Dermis microvascular lymphatic vessel endothelial cell (primary cell): ENCODE measurements around the gene FNDC1. TPM values are rescaled to one million over a fixed set of nuclear protein-coding genes. Genes with fewer than 3 reads are reported as not detected.

Experiments used
- DNase-seq, 2 donors: peaks; one replicate each; pipeline versions ENCODE4 v3.0.0 to v3.0.0-alpha.2; 2010; ENCODE audit warnings: low read depth in 2 of 2
- total RNA-seq: library from RNA; depleted of rRNA; stranded (reverse); fragments of >200 nt; gene quantifications from 2 replicates; pipeline ENCODE4 v1.2.1, GENCODE V29; 2014

FNDC1 gene
- total RNA-seq, 1 donor from 2014 or later: not detected

DNA sequence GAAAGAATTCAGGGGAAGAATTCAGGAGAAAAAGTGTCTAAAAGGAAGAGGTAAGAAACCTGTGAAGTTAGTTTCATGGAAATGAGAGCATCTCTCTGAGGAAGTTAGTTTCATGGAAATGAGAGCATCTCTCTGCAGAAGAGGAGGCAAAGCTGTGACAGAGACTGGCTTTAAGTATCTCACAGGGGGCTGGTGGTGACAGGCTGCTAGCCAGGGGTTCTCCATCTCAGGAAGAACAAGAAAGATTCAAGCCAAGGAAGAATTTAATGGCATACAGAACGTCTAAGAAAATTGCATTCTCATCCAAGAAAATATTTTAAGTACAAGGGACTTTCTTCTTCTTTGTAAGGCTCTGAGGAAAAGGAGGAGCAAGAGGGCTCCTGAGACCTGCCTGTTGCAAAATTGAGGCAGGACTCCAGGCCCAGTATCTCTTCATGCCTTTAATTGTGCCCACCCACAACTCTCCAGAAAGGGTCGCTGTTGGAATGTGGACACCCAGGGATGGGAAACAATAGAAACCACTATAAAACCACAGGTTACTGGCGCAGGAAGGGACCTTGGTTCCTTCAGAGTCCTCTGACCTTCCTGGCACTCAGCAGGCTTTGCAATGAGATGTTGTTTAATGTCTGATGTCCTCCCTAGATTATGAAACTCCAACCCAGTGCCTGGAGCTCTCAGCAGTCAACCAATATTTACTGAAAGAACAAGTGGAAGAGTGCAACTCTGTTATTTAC lies 136.8 kb downstream of the FNDC1 start:
- DNase-seq: no peak

- no peak for DNase-seq
Observed at GRCh38 chr6:159307246-159307790, 138.1 kb downstream of the FNDC1 start.

DNA sequence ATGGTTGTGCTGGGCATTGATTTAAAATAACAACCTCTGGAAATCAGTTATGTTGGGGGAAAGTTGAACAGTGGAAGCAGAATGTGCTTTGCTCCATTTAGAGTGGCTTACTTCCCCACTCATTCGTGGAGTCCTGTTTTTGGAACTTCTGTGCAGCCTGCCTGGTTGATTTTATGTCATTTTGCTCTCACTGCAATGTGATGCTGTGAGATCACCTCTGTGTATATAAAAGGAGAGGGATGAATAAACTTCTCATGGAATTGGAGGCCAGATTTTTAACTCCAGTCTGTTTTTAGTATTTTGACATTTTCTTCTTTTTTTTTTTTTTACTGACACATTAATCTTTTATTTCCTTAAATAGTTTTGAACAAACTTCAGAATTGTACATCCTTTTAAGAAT lies 139.0 kb downstream of the FNDC1 start:
- no peak for DNase-seq

- DNase-seq: no peak
Observed at GRCh38 chr6:159309723-159310122, 140.5 kb downstream of the FNDC1 start.

DNA sequence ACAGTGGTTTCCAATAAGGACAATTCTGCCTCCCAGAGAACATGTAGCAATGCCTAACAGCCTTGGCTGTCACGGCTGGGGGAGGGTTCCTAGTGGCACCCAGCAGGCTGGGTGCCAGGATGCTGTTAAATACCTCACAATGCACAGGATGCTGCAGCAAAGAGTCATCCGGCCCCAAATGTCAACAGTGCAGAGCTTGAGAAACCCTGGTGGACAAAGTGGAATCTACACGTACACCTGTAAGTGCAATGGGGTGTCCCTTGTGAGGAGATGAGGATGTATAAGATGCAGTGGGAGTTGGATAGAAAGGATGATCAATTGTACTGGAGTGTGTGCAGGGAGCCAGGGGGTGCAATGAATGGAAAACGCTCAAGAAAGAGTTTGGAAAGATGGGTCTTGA lies 142.4 kb downstream of the FNDC1 start:
- no peak for DNase-seq

DNA sequence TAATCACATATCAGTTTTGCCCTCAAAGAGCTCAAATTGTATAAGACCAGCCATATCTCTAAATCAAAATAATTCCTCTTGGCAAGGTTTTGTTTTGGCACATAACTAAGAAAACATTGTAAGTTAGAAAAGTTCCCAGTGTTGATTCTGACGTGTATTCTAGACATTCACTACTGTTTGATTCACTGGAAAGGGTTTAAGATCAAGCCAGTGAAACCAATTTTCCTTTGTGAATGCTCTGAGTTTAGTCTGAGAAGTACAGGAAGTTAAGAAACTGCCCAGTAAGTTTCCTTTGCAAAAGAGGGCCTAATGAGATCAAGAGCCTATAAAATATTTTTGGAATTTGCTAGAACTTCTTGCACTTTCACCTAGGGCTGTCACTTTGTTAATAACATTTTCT lies 143.0 kb downstream of the FNDC1 start:
- DNase-seq: no peak

- DNase-seq: no peak
Observed at GRCh38 chr6:159313018-159313417, 143.8 kb downstream of the FNDC1 start.

DNA sequence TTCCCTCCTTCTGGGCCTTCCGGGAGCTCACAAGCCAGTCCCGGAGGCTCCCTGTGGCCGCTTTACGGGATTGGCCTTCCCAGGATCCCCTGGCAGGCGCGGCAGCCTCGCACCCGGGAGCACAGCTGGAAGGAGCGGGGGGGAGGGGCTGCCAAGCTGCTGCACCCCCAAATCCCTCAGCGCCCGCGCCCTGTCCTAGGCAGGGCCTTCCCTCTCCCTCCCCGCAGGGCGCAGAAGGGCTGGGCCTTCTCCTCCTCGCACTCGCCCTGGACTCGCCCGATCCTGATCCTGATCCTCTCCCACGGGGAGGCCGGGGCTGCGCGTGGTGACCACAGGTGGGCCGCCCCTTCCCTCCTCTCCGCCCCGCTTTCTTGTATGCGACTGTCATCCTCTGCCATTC lies 146.4 kb downstream of the FNDC1 start:
- no peak for DNase-seq

DNA sequence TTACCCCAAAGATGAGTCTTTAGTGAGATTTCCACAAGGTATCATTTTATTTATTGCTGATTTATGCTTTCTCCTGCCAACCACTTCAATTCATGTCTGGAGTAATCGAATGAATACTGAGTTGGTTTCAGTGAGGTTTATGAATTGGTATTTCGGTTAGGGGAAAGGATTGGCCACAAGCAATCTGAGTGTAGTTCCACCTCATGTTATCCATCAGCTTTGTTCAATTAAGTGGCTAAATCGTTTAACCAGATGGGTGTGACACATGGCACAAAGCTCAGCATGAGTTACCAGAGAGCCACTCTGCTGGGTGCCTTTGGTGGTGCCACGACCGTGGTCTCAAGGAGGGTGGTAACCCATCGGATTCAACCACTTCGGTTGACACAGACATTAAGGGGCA lies 148.2 kb downstream of the FNDC1 start:
- DNase-seq: no peak

DNA sequence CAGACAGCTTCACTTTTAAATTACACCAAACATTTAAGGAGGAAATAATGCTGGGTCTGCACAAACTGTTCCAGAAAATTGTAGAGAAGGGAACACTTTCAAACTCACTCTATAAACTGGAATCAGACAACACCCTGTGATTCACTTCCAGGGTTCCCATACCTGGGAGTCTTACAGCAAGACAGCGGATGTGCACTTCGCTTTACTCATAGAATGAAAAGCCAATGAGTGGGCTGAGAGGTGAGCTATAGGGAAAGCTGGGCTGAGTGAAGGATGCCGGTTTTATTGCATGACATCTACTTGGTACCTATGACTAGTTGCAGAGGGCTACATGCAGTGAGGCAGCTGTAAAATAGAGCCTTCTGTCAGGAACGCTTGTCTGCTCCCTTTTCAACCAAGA lies 152.1 kb downstream of the FNDC1 start:
- no peak for DNase-seq

Other genes with a start within 250 kb of the FNDC1 start
- gene RSPH3, start 169.2 kb upstream of the FNDC1 start, total RNA-seq: 2.3 and 2.7 TPM in 2 replicates
- gene TAGAP, start 124.4 kb upstream of the FNDC1 start, total RNA-seq: under 0.01 TPM in 2 replicates